Spleen (tissue), 11 donors: ENCODE results near the gene PAM. TPM values are rescaled to one million over a fixed set of nuclear protein-coding genes. Genes with fewer than 3 reads are reported as not detected.

ENCODE experiments used
- DNase-seq: peaks from one replicate; pipeline ENCODE4 v3.0.0-alpha.2; 2020
- H3K27ac ChIP-seq, 8 donors: fragments of 200-600 bp; sonication (generic) in 7 of 8; 1 replicate in 4 of 8; 2 replicates in 4 of 8; pipeline versions ENCODE4 v1.5.0 to v1.8.0; 2016 to 2021; ENCODE audit warnings: inconsistent platforms in 4 of 8, mild to moderate bottlenecking in 4 of 8, moderate library complexity in 1 of 8
- H3K27me3 ChIP-seq, 7 donors: fragments of 200-600 bp; sonication (generic) in 6 of 7; replicated peaks in 1 of 7; 1 replicate in 4 of 7; 2 replicates in 3 of 7; pipeline versions ENCODE4 v1.5.0 to v1.8.0; 2016 to 2021; ENCODE audit warnings: inconsistent platforms in 3 of 7, mild to moderate bottlenecking in 1 of 7
- H3K36me3 ChIP-seq, 6 donors: fragments of 200-600 bp; sonication (generic) in 5 of 6; 1 replicate in 4 of 6; 2 replicates in 2 of 6; pipeline versions ENCODE4 v1.5.0 to v1.8.0; 2016 to 2021; ENCODE audit warnings: inconsistent platforms in 2 of 6
- H3K4me1 ChIP-seq, 6 donors: fragments of 200-600 bp; sonication (generic) in 5 of 6; 1 replicate in 3 of 6; 2 replicates in 3 of 6; pipeline versions ENCODE4 v1.5.0 to v1.8.0; 2016 to 2021; ENCODE audit warnings: inconsistent platforms in 3 of 6
- H3K4me3 ChIP-seq, 8 donors: fragments of 200-600 bp; sonication (generic) in 7 of 8; 1 replicate in 4 of 8; 2 replicates in 4 of 8; pipeline versions ENCODE4 v1.5.0 to v1.8.0; 2016 to 2021; ENCODE audit warnings: inconsistent platforms in 4 of 8, mild to moderate bottlenecking in 4 of 8, moderate library complexity in 2 of 8
- H3K9me3 ChIP-seq, 8 donors: fragments of 200-600 bp; sonication (generic) in 7 of 8; 1 replicate in 4 of 8; 2 replicates in 4 of 8; pipeline versions ENCODE4 v1.5.0 to v1.8.0; 2016 to 2021; ENCODE audit warnings: inconsistent platforms in 4 of 8
- CTCF ChIP-seq, 11 experiments: fragments of 200-600 bp in 7 of 11; fragments of 450-650 bp in 4 of 11; sonication (generic) in 4 of 11; IDR thresholded peaks in 8 of 11; conservative IDR thresholded peaks in 3 of 11; 1 replicate in 7 of 11; 2 replicates in 4 of 11; pipeline versions ENCODE4 v1.4.0 to v1.8.0; 2016 to 2021; ENCODE audit warnings: antibody characterized with exemption in 11 of 11, inconsistent platforms in 4 of 11, mild to moderate bottlenecking in 1 of 11
- POLR2A ChIP-seq, 3 donors: fragments of 450-650 bp; IDR thresholded peaks; one replicate each; pipeline ENCODE4 v1.5.1; 2017; ENCODE audit warnings: antibody characterized with exemption in 3 of 3, mild to moderate bottlenecking in 1 of 3
- POLR2AphosphoS5 ChIP-seq, 3 donors: sonication (generic); formaldehyde crosslinking; IDR thresholded peaks; one replicate each; pipeline ENCODE4 v1.5.1; 2017; ENCODE audit warnings: antibody characterized with exemption in 3 of 3
- WGBS, 5 donors: extraction: QIAGEN DNeasy Blood & Tissue Kit in 3 of 5; methylation state at CpG; one replicate each; pipeline versions ENCODE4 v1.1.5 to v1.1.7; 2013 to 2018; 5-methylcytosine and 5-hydroxymethylcytosine counted together
- intact Hi-C: fragments of 100-400 bp; cut with DNase I; formaldehyde crosslinking; loops from one replicate; pipeline ENCODE4 v1.15.0; 2023; ENCODE audit warnings: low total_unique reads
- polyA plus RNA-seq, 3 donors: library from polyadenylated mRNA; stranded (reverse); fragments of 200-250 nt; gene quantifications; one replicate each; pipeline ENCODE4 v1.2.1, GENCODE V29; 2013
- total RNA-seq, 7 donors: library from RNA; depleted of rRNA in 3 of 7; stranded (reverse); fragments of >200 nt in 3 of 7; fragmentation: NEBNext Ultra II Directional in 4 of 7; extraction: Animal tissue kit (Norgen Biotek cat#: 25700) in 4 of 7; gene quantifications; one replicate each; pipeline versions ENCODE4 v1.1.0 to v1.2.1, GENCODE V29; 2016 to 2021
- donor health status: healthy with polysubstance abuse.
- donor health status: DM: no; HTN: no; CAD: no; lungs with moderate emphysema.
- donor health status: DM: no; HTN: no; CAD: no.
- donor health status: Bipolar disorder and iron deficiency.
- donor health status: healthy.
- donor health status: DM: no; HTN: no; CAD: no.
- donor health status: DM: yes; HTN: yes; CAD: no.

Gene PAM
- total and polyA plus RNA-seq, 10 donors, result 37.4 to 155 (median 110) TPM

GRCh38 chr5:102863764-102864560 lies 108.9 kb downstream of the PAM start:
- DNase-seq, result no peak
- peak overlapping the region in 7 of 8 donors; percentile 1 to 86 (median 80) for H3K27ac ChIP-seq

GRCh38 chr5:102865171-102865509 lies 110.0 kb downstream of the PAM start:
- Histone ChIP-seq H3K27ac (peak overlapping the region in 7 of 8 donors; percentile 75 to 87 (median 83)), H3K27me3 (peaks cover 0 to 20% (median 0%) of the 10 kb centered on the region in 7 donors), H3K9me3 (no peaks in the 10 kb centered on the region), H3K4me3 (peak overlapping the region in 6 of 8 donors; percentile 41 to 72 (median 46)), H3K4me1 (peaks cover 0 to 49% (median 26%) of the 10 kb centered on the region in 6 donors), H3K36me3 (peaks cover 0 to 10% (median 0%) of the 10 kb centered on the region in 6 donors)
- TF ChIP-seq POLR2AphosphoS5 (IDR thresholded peaks at IDR 0.05) (no peak), POLR2A (IDR thresholded peaks at IDR 0.05) (no peak), CTCF (IDR thresholded peaks at IDR 0.05 in 8 of 11, conservative IDR thresholded peaks at IDR 0.05 in 3 of 11) (no peak)
- WGBS, 5 donors, result 25 to 35% (median 31%) methylated on average over 3 of the region's 3 CpGs
- DNase-seq, result no peak
- intact Hi-C loops, result no loop called here

More at GRCh38 chr5:102863764-102864560, 108.9 kb downstream of the PAM start:
- H3K9me3 ChIP-seq, result no peaks in the 10 kb centered on the region
- peaks cover 0 to 2% (median 0%) of the 10 kb centered on the region in 6 donors for H3K36me3 ChIP-seq
- H3K4me1 ChIP-seq, result peaks cover 0 to 49% (median 26%) of the 10 kb centered on the region in 6 donors
- TF ChIP-seq POLR2A (IDR thresholded peaks at IDR 0.05), result no peak
- TF ChIP-seq CTCF (IDR thresholded peaks at IDR 0.05 in 8 of 11, conservative IDR thresholded peaks at IDR 0.05 in 3 of 11), result no peak
- no peak for TF ChIP-seq POLR2AphosphoS5 (IDR thresholded peaks at IDR 0.05)
- H3K4me3 ChIP-seq, result no peak overlapping the region
- intact Hi-C loops, result no loop called here
- H3K27me3 ChIP-seq, result peaks cover 0 to 20% (median 0%) of the 10 kb centered on the region in 7 donors

GRCh38 chr5:102865510-102866236 lies 110.6 kb downstream of the PAM start:
- peak; percentile 89 for DNase-seq
- Histone ChIP-seq H3K4me3 (peak overlapping the region; percentile 39 to 72 (median 44)), H3K4me1 (peaks cover 0 to 49% (median 26%) of the 10 kb centered on the region in 6 donors), H3K27ac (peak overlapping the region; percentile 44 to 87 (median 82)), H3K27me3 (peaks cover 0 to 20% (median 0%) of the 10 kb centered on the region in 7 donors), H3K9me3 (no peaks in the 10 kb centered on the region), H3K36me3 (peaks cover 0 to 10% (median 0%) of the 10 kb centered on the region in 6 donors)
- intact Hi-C loops, result no loop called here
- TF ChIP-seq POLR2A (IDR thresholded peaks at IDR 0.05) (peak in 1 of 3 donors; percentile 27), CTCF (IDR thresholded peaks at IDR 0.05 in 8 of 11, conservative IDR thresholded peaks at IDR 0.05 in 3 of 11) (no peak), POLR2AphosphoS5 (IDR thresholded peaks at IDR 0.05) (peak; percentile 21 to 77 (median 71))
- WGBS, 5 donors, result 1 to 7% (median 2%) methylated on average over 26 to 54 of the region's 54 CpGs

GRCh38 chr5:102866237-102866600 lies 111.1 kb downstream of the PAM start:
- no peak for TF ChIP-seq POLR2A (IDR thresholded peaks at IDR 0.05)
- TF ChIP-seq POLR2AphosphoS5 (IDR thresholded peaks at IDR 0.05), result no peak
- TF ChIP-seq CTCF (IDR thresholded peaks at IDR 0.05 in 8 of 11, conservative IDR thresholded peaks at IDR 0.05 in 3 of 11), result no peak
- Histone ChIP-seq H3K36me3 (peaks cover 0 to 10% (median 0%) of the 10 kb centered on the region in 6 donors), H3K4me3 (peak overlapping the region; percentile 39 to 72 (median 44)), H3K4me1 (peaks cover 0 to 49% (median 26%) of the 10 kb centered on the region in 6 donors), H3K27me3 (peaks cover 0 to 20% (median 0%) of the 10 kb centered on the region in 7 donors), H3K9me3 (no peaks in the 10 kb centered on the region), H3K27ac (peak overlapping the region; percentile 44 to 87 (median 82))
- 1 to 10% (median 4%) methylated on average over 7 of the region's 7 CpGs for WGBS, 5 donors
- intact Hi-C loops, result no loop called here
- DNase-seq, result no peak
